ENCODE results near the gene PMPCA.

- no peak for TF ChIP-seq FOXM1 (IDR thresholded peaks at IDR 0.05; ENCODE audit: borderline replicate concordance)
- TF ChIP-seq TARDBP (IDR thresholded peaks at IDR 0.05) = no peak
- no peak for TF ChIP-seq ZNF384 (IDR thresholded peaks at IDR 0.05)
Measured at GRCh38 chr9:136383436-136383835, 27.0 kb upstream of the PMPCA start.

Data from HEK293T (cell line).